Cortex of kidney (tissue), 1 donor: ENCODE measurements around the gene SHISA9.

Experiments used
- DNase-seq: peaks from one replicate; lab custom pipeline; 2025; lab: John Stamatoyannopoulos, UW

Gene SHISA9

DNA sequence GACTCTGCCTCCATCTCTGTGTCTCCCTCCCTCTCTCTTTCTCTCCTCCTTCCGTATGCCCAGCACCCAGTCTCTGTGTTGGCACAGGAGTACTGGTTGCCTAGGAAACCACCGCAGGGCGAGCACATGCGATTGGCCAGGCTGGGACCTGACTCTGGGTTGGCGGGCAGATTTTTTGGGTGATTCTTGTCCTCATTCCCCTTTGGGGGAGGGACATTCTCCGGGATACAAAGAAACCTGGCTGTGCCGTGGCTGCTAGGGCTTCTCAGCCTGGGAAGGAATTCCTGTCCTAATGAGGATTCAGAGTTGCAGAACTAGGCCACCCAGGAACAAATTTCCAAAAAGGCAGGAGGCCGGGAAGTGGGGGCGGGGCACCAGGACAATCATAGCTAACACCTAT lies 168.9 kb downstream of the SHISA9 start:
- no peak for DNase-seq

DNA sequence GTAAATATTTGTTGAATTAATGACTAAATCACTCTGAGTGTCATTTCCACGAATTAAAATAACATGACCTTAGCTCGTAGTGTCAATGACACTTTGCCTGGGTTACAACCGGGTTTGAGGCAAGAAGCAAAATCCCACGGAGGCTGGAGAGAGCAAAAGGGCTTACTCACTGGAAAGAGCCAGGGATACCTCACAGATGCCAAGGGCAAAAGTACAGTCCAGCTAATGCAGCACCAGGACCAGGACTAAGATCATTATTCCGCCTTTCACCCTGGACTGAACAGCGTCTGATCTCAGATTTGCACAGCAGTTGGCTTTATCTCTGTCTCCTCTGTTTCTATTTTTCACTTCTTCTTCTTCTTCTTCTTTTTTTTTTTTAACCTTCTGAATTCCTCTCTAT lies 175.5 kb downstream of the SHISA9 start:
- no peak for DNase-seq

DNA sequence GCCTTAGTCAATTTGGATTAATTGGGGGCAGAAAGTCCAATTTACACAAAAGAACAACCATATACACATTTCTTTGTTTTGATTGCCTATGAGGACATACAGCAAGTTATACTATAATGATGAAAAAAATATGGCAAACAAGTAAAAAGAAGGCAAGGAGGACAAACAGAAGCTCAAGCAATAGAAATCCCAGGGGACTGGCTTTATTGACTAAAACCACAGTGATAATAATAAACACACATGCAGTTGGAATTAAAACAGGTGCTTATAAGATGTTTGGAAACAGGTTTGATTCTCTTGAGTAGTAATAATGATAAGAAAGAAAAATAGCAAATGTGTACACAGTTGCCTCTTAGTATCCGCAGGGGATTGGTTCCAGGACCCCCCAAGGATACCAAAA lies 176.4 kb downstream of the SHISA9 start:
- no peak for DNase-seq

DNA sequence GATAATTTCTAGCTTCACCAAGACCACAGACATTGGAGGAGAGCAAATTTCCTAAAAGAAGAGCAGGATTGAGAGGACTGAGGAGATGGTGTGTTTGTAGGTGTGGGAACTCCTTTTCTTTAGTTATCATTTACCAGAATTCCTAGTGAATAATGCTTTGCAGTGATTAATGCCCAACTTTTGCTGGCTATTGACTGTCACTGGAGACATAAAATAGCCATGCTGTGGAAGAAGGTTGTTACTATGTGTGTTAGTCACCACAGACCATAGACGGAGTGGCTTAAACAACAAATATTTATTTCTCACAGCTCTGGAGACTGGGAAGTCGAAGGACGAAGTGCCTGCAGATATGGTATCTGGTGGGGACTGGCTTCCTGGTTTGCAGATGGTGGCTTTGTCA lies 179.1 kb downstream of the SHISA9 start:
- no peak for DNase-seq

DNA sequence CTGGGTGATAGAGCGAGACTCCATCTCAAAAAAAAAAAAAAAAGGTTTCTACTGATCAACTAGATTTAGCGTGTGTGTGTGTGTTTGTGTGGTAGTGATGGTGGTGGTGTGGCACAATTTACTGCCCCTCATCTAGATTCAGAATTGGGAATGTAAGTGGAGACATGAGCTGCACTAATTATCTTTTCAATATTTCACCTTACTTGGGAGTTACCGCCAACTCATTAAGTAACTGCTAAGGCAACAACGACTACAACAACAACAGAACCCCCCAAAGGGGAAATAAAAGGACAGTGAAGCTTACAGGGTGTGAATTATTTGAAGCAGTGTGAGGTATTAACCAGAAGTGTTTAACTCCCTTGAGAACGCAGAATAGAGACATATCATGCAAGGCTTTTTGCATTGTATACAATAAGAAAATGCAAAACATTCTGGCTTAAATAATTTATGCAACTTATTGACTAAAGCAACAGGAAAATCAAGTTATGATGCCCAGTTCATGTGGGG lies 180.5 kb downstream of the SHISA9 start:
- DNase-seq = no peak

DNA sequence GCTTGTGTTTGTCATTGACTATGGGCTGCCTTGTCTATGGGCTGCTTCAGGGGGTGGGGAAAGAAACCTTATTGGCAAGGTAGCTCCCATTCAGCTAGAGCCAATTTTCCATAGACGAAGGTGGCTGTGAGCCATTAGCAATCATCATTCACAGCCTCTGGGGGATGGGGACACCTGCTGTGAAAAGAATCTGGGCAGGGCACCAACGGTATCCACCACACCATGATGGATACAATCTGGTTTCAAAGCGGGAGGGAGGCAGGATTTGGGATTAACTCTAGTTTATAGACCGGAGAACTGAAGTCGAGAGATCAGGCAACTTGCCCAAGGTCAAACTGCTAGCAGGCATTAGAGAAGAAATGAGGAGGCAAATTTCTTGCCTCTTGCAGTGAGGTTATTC lies 182.3 kb downstream of the SHISA9 start:
- no peak for DNase-seq

DNA sequence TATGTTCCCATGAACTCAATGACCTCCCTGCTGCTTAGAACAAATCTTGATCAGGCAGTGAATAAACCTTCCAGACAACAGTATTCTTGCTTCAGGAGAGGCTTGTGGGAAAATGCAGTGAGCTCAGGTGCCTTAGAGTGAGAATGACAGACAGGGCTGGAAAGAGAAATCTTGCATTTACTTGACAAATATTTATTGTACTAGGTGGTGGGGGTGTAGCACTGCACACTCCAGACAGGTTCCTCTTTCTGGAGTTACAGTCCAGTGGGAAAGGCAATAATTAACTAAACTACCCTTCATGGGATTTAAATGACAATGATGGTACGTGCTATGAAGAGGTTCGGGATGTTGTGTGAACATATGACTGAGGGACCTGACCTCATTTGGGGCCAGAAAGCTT lies 182.9 kb downstream of the SHISA9 start:
- DNase-seq = no peak

DNA sequence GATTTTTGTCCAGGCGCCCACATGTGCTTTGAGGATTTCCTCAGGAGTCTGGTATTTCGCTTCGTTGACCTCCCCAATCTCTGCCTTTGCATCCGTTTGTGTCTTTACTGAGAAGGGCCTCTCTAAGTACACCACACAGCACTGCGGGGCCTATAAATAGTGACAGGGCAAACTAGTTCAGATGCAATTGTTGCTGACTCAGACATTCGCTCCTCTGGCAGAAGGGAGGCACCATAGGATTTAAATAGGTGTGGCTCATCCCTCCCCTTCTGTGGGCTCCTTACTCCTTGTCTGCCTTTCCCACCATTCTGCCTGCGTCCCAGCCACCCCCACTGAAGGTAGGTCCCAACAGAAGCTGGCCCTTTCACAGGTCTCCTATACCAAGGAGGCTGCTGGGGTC lies 192.3 kb downstream of the SHISA9 start:
- DNase-seq = no peak

DNA sequence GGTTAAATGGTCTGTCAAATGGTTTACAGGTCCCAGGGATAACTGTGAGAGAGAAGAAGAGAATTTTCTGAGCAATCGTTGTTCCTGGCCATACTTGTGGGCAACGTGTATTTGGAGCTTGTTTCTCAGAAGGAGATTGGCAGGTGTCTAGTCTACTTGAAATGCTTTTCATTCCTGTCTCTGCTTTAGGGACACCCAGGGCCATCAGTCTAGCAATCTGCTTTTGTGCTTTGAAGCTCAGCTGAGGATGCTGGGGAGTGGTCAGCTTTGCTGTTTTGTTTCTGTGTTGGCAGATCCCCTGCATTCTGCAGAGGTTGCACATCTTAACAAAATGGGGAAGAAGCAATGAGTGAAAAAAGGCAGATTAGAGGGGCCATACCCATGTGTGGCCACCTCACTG lies 193.7 kb downstream of the SHISA9 start:
- DNase-seq = no peak

DNA sequence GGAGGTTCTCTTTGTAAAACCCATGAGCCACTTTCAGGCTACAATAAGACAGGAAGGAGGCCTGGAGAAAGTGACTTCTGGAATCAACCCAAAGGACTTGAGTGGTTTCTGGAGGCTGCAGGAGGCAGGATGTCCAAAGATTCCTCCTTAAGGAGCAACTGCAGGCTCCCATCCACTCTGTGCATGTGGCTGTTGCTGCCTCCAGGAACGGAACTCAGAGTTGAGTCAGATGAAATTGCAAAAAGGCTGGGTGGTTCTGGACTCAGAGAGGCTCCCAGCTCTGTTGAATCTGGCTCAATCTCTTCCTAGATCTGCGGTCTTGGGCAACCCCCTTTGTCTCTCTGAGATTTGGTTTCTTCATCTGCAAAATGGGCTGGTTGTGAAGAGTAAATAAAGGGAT lies 197.1 kb downstream of the SHISA9 start:
- DNase-seq = no peak

DNA sequence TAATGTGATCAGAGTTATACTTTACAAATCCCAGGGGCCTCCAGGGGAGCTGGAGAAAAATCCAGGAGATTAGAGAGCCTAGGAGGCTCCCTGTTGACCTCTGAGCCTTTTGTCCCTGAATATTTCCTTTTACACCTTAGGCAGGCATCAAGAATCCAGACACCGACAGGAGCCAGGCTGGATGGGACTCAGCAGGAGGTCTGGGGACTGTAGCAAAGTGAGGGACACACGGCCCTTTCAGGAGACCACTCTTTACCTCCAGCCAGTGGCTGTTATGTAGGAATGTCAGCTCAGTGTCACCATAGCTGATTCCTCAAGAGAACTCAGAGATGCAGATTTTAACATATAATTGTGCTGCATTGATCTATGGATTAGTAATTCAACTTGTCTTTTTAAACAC lies 198.4 kb downstream of the SHISA9 start:
- DNase-seq = no peak

- DNase-seq = no peak
Measured at GRCh38 chr16:13100970-13101369, 199.6 kb downstream of the SHISA9 start.

DNA sequence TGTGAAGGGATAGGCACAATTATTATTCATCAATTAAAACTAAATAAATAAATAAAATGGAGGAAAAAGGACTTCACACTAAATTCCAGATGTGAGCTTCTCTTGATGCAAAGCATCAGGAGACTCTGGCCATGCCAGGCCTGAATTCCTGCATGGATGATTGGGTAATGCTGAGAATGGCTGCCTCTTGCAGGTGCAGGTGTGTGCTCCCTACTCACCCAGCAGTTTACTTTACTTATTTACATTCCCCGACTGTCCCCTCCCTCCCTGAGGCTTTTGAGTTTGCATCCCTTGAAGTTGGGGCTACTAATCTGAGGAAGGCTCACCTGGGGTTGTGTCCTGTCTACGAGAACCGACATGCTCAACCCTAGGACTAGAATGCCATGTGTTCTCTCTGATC lies 200.4 kb downstream of the SHISA9 start:
- DNase-seq = no peak

DNA sequence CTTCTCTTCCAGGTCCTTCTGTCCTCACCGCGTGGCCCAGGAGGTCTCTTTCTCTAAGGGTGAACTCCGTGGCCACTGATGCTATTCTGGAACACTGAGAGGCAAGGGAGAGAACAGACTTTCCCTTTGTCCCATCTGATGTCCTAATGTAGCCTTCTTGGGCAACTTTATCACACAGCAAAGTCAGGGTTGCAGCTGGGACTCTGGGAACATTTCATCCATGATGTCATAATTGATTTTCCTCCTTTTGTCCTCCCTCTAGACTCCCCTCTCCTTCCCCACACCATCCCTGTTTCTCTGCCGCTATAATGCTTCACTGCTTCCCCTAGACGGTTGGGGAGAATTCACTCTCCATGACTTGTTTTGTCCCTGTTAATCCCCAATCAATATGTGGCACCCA lies 201.0 kb downstream of the SHISA9 start:
- no peak for DNase-seq

- DNase-seq = no peak
Measured at GRCh38 chr16:13103831-13104530, 202.6 kb downstream of the SHISA9 start.

- DNase-seq = no peak
Measured at GRCh38 chr16:13104772-13105171, 203.4 kb downstream of the SHISA9 start.

GRCh38 chr16:13105427-13105826 lies 204.0 kb downstream of the SHISA9 start:
- DNase-seq = no peak

DNA sequence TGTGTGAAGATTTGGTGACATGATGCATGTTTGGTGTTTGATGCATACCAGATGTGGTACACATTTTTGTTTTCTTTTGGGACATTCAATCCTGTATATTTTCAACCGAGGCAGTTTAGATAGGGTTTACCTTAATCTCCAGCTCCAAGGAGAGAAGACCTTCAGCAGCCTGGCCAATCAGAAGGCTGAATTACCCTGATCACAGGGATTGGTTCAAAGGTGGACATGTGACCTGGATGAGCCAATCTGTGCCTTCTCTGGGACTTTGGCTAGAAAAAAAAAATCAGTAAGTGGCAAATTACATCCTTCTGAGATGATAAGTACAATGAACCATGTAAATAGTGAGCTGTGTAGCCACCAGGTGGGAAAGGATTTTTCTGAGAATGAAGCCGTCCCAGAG lies 205.1 kb downstream of the SHISA9 start:
- DNase-seq = no peak

DNA sequence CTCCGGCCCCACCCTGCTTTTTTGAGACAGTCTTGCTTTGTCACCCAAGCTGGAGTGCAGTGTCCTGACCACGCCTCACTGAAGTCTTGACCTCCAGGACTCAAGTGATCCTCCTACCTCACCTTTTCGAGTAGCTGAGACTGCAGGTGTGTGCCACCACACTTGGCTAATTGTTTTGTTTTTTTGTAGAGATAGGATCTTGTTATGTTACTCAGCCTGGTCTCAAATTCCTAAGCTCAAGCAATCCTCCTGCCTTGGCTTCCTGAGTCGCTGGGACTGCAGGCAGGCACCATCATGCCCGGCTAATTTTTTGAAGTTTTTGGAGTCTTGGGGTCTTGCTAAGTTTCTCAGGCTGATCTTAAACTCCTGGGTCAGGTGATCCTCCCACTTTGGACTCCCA lies 206.7 kb downstream of the SHISA9 start:
- DNase-seq = no peak

DNA sequence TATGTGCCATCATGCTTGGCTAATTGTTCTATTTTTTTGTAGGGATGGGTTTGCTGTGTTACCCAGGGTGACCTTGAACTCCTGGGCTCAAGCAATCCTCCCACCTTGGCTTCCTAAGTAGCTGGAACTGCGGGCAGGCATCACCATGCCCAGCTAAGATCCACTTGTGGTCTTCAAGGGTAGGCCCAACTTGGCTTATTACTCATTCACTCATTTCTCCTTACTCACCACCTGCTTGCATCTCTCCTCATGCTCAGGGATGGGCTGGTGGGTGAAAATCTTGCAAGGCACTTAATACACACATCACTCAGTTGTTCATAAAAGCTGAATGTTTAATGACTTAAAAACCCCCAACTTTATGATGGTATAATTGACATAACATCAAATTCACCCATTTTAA lies 207.8 kb downstream of the SHISA9 start:
- DNase-seq = no peak

- no peak for DNase-seq
Measured at GRCh38 chr16:13110124-13110796, 208.9 kb downstream of the SHISA9 start.

DNA sequence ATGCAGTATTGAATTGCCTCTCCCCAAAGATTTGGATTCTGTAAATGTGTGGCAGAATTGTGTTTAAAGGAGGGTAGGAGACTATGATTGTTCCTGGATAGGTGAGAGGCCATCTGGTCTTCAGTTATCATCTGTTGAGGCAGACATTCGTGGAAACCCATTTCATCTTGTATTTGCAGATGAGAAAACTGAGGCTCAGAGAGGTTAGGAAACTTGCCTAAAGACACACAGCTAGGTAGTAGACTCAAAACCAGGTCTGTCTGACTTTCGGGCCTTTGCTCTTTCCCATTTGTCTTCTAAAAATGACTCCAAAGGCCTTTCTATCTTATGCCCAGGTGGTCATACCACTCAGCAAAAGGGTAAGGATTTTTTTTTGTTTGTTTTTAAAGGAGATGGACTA lies 210.3 kb downstream of the SHISA9 start:
- no peak for DNase-seq

DNA sequence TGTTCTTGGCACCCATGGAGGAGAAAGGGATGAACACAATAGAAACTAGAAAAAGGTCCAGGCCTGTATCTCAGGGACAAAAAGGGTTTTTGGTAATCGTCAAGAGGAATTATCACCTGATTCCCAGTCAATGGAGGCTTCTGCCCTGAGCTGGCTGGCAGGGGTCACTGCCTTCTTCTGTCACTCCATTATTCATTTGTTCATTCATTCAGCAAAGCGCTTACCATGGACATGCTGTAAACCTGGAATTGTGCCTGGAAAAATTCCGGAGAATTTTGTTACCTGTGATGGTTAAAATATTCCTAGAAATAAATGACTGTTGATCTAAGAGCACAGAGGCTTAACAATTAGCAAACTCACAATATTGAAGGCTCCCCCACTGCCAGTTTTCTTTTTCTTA lies 212.3 kb downstream of the SHISA9 start:
- DNase-seq = no peak

- no peak for DNase-seq
Measured at GRCh38 chr16:13118091-13118490, 216.7 kb downstream of the SHISA9 start.
